GM12878 (cell line): ENCODE measurements around the gene RDH5. TPM values are rescaled to one million over a fixed set of nuclear protein-coding genes. Genes with fewer than 3 reads are reported as not detected.

Source experiments
- ATAC-seq: fragments of 200-7000 bp; cut with Tn5 transposase; 3 replicates; pipeline ENCODE4 v1.9.1; 2020; ENCODE audit warnings: mild to moderate bottlenecking, moderate library complexity
- BruUV-seq: library from RNA; stranded (reverse); fragments of 400-500 nt; replicated peaks from 2 replicates; lab custom pipeline; 2021; lab: Mats Ljungman, UMichigan
- CTCF ChIA-PET: fragments of 300-600 bp; sonication (Branson Sonifier 250); formaldehyde crosslinking; extraction: SDS; loops from one replicate; lab custom pipeline; 2021; ENCODE audit warnings: inconsistent platforms; lab: Yijun Ruan, JAX
- POLR2A ChIA-PET: fragments of 350-600 bp; formaldehyde crosslinking; extraction: SDS; loops from one replicate; lab custom pipeline; 2021; ENCODE audit warnings: inconsistent platforms; lab: Charles Lee
- RAD21 ChIA-PET: fragments of 300-600 bp; sonication (Branson Sonifier 250); formaldehyde crosslinking; loops from one replicate; lab custom pipeline; 2023; ENCODE audit warnings: antibody characterized with exemption; ENCODE audit not compliant: unreplicated experiment; lab: Charles Lee
- SMC1A ChIA-PET: fragments of 300-600 bp; sonication (Branson Sonifier 250); formaldehyde crosslinking; loops from one replicate; lab custom pipeline; 2023; ENCODE audit not compliant: unreplicated experiment, uncharacterized antibody; lab: Charles Lee
- DNase-seq: peaks from one replicate; pipeline ENCODE4 v3.0.0-alpha.2; 2011; ENCODE audit warnings: low read depth, low spot score
- FAIRE-seq: peaks from 3 replicates; lab custom pipeline; 2011; peaks lifted over from hg19 to GRCh38; lab: Jason Lieb, UNC
- H2AFZ ChIP-seq: 2 replicates; pipeline ENCODE4 v1.6.0; 2011; ENCODE audit warnings: low read depth, low read length, control low read depth; ENCODE audit not compliant: control insufficient read depth
- H3K27ac ChIP-seq: 2 replicates; pipeline ENCODE4 v1.5.1; 2011; ENCODE audit warnings: control low read depth; ENCODE audit not compliant: control insufficient read depth, insufficient read depth
- H3K27me3 ChIP-seq, 2 experiments: replicated peaks in 1 of 2; 2 replicates each; pipeline versions ENCODE4 v1.6.0 to v1.6.1; 2011; ENCODE audit warnings: low read length in 1 of 2; ENCODE audit not compliant: control insufficient read depth in 2 of 2, insufficient read depth in 2 of 2
- H3K36me3 ChIP-seq, 2 experiments: 2 replicates each; pipeline ENCODE4 v1.5.1; 2011; ENCODE audit warnings: low read length in 1 of 2; ENCODE audit not compliant: control insufficient read depth in 2 of 2, insufficient read depth in 2 of 2
- H3K4me1 ChIP-seq: 2 replicates; pipeline ENCODE4 v1.6.1; 2011; ENCODE audit warnings: mild to moderate bottlenecking, low read length, moderate library complexity, mixed read lengths; ENCODE audit not compliant: control insufficient read depth, insufficient read depth
- H3K4me2 ChIP-seq: 2 replicates; pipeline ENCODE4 v1.6.0; 2011; ENCODE audit warnings: control low read depth; ENCODE audit not compliant: control insufficient read depth, insufficient read depth
- H3K4me3 ChIP-seq: fragments of 200-600 bp; sonication (generic); 2 replicates; pipeline ENCODE4 v1.5.1; 2016
- H3K79me2 ChIP-seq: 2 replicates; pipeline ENCODE4 v1.6.0; 2011; ENCODE audit warnings: low read length; ENCODE audit not compliant: control insufficient read depth, insufficient read depth
- H3K9ac ChIP-seq: 2 replicates; pipeline ENCODE4 v1.8.0; 2011; ENCODE audit warnings: low read length, control low read depth, mixed read lengths; ENCODE audit not compliant: control insufficient read depth, insufficient read depth
- H3K9me3 ChIP-seq: replicated peaks from 3 replicates; pipeline ENCODE4 v1.5.1; 2011; ENCODE audit warnings: mild to moderate bottlenecking, low read length; ENCODE audit not compliant: control insufficient read depth, insufficient read depth
- H4K20me1 ChIP-seq: 2 replicates; pipeline ENCODE4 v1.6.0; 2011; ENCODE audit not compliant: control insufficient read depth, insufficient read depth
- BMI1 ChIP-seq: fragments of 450-650 bp; IDR thresholded peaks from 2 replicates; pipeline ENCODE4 v1.6.1; 2016; ENCODE audit warnings: mild to moderate bottlenecking, moderate library complexity, borderline replicate concordance
- BRCA1 ChIP-seq: IDR thresholded peaks from 2 replicates; pipeline ENCODE4 v1.6.1; 2011; ENCODE audit warnings: low read depth, low read length, improper control_type of control experiment
- EGR1 ChIP-seq, 2 experiments: IDR thresholded peaks; 1 replicate in 1 of 2; 2 replicates in 1 of 2; pipeline ENCODE4 v1.6.1; 2011 to 2012; ENCODE audit warnings: low read depth in 2 of 2, low read length in 2 of 2, borderline replicate concordance in 1 of 2, mild to moderate bottlenecking in 1 of 2, moderate library complexity in 1 of 2
- KAT2A ChIP-seq: conservative IDR thresholded peaks from 2 replicates; pipeline ENCODE4 v1.6.1; 2011; ENCODE audit warnings: low read depth, low read length; ENCODE audit not compliant: control insufficient read depth
- LARP7 ChIP-seq: fragments of 450-650 bp; IDR thresholded peaks from 2 replicates; pipeline ENCODE4 v1.6.1; 2017; ENCODE audit warnings: mild to moderate bottlenecking
- NFYA ChIP-seq: IDR thresholded peaks from 2 replicates; pipeline ENCODE4 v1.6.1; 2011; ENCODE audit warnings: low read depth, mild to moderate bottlenecking, low read length, improper control_type of control experiment, borderline replicate concordance
- NRF1 ChIP-seq: conservative IDR thresholded peaks from 2 replicates; pipeline ENCODE4 v1.6.1; 2011; ENCODE audit warnings: mild to moderate bottlenecking, low read depth, low read length, improper control_type of control experiment
- PML ChIP-seq: IDR thresholded peaks from 2 replicates; pipeline ENCODE4 v1.6.1; 2012; ENCODE audit warnings: low read length, inconsistent platforms
- RB1 ChIP-seq: fragments of 450-650 bp; formaldehyde crosslinking; IDR thresholded peaks from 2 replicates; pipeline ENCODE4 v1.6.1; 2017; ENCODE audit warnings: mild to moderate bottlenecking, borderline replicate concordance
- SMC3 ChIP-seq: IDR thresholded peaks from 2 replicates; pipeline ENCODE4 v1.6.1; 2011; ENCODE audit warnings: low read length, improper control_type of control experiment, borderline replicate concordance
- SUZ12 ChIP-seq: fragments of 200-600 bp; sonication (generic); IDR thresholded peaks from one replicate; pipeline ENCODE4 v1.6.1; 2018; ENCODE audit warnings: antibody characterized with exemption, mild to moderate bottlenecking; ENCODE audit not compliant: unreplicated experiment
- TAF1 ChIP-seq: IDR thresholded peaks from 2 replicates; pipeline ENCODE4 v1.6.1; 2011; ENCODE audit warnings: mild to moderate bottlenecking, low read depth, low read length, borderline replicate concordance
- YY1 ChIP-seq: IDR thresholded peaks from 2 replicates; pipeline ENCODE4 v1.6.1; 2011; ENCODE audit warnings: low read depth, mild to moderate bottlenecking, low read length
- ZNF24 ChIP-seq: fragments of 450-650 bp; IDR thresholded peaks from 2 replicates; pipeline ENCODE4 v1.6.1; 2017; ENCODE audit warnings: antibody characterized with exemption, mild to moderate bottlenecking
- ZNF384 ChIP-seq: IDR thresholded peaks from 2 replicates; pipeline ENCODE4 v1.6.1; 2012; ENCODE audit warnings: low read depth, mild to moderate bottlenecking, low read length, improper control_type of control experiment, borderline replicate concordance
- ZNF622 ChIP-seq: fragments of 450-650 bp; IDR thresholded peaks from 2 replicates; pipeline ENCODE4 v1.6.1; 2017; ENCODE audit warnings: mild to moderate bottlenecking, inconsistent platforms
- WGBS: methylation state at CpG from one replicate; pipeline ENCODE4 v1.1.6; 2016; ENCODE audit warnings: low lambda C conversion rate; ENCODE audit not compliant: insufficient replicate concordance, insufficient coverage; ENCODE audit errors: missing lambda C conversion rate; 5-methylcytosine and 5-hydroxymethylcytosine counted together
- in situ Hi-C: fragments of 300-500 bp; cut with MboI; formaldehyde crosslinking; loops from 9 replicates; pipeline ENCODE4 v1.14.3; 2018; ENCODE audit warnings: mixed read lengths
- intact Hi-C: fragments of 100-400 bp; cut with micrococcal nuclease; formaldehyde crosslinking; loops from one replicate; pipeline ENCODE4 v1.14.2; 2022; ENCODE audit not compliant: unreplicated experiment
- polyA plus RNA-seq, 11 experiments: library from polyadenylated mRNA; depleted of rRNA in 4 of 11; unstranded in 6 of 11; stranded (reverse) in 5 of 11; fragments of >200 nt; fragmentation: Nextera tagmentation in 4 of 11; fragmentation: Illumina TruSeq in 1 of 11; extraction: Ambion mirVana in 4 of 11; extraction: Trizol in 1 of 11; gene quantifications; 1 replicate in 1 of 11; 2 replicates in 10 of 11; pipeline versions ENCODE4 v1.2.1 to v1.2.3, GENCODE V29; 2011 to 2016; ENCODE audit warnings: inconsistent platforms in 2 of 11, missing spikeins in 2 of 11, low read depth in 1 of 11
- total RNA-seq, 4 experiments: library from RNA; depleted of rRNA in 3 of 4; stranded (reverse); fragments of >200 nt in 3 of 4; fragmentation: Illumina TruSeq in 1 of 4; extraction: Trizol in 1 of 4; gene quantifications; 2 replicates each; pipeline versions ENCODE4 v1.2.1 to v1.2.3, GENCODE V29; 2013 to 2021
- TF ChIP-seq, protein P1 (sequence below): fragments of 450-650 bp; IDR thresholded peaks from 2 replicates; pipeline ENCODE4 v1.6.1; 2017; ENCODE audit warnings: mild to moderate bottlenecking
- TF ChIP-seq, protein P2 (sequence below): IDR thresholded peaks from 2 replicates; pipeline ENCODE4 v1.6.1; 2012; ENCODE audit warnings: improper control_type of control experiment, low read depth, low read length; ENCODE audit not compliant: insufficient replicate concordance

RDH5 gene
- total and polyA plus RNA-seq, 10 of the 15 experiments (the other 5 are each of a cell fraction or from before 2014, with no cell fraction given): 2.6 to 11.6 (median 7.3) TPM

DNA sequence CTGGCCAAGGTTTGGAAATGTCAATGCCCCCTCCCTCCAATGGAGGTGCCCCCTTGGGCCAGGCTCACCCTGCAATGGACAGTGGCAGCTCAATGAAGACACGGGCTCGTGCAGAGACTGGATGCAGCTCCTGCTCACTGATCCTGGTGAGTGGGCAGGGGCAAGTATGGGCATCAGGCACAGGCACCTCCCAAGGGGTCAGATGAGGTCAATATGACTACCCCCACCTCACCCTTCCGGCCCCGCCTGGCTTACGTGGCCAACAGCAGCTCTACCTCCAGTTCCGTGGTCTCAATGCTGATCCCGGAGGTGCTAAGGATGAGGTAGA lies 26.0 kb upstream of the RDH5 start:
- H3K79me2 ChIP-seq: no peaks in the 10 kb centered on the region
- SMC1A ChIA-PET: no interaction called here
- H3K27ac ChIP-seq: no peak overlapping the region
- WGBS: 87% methylated on average over 7 of the region's 7 CpGs
- CTCF ChIA-PET: no interaction called here
- no peak for TF ChIP-seq BRCA1
- TF ChIP-seq KAT2A: no peak
- TF ChIP-seq TAF1: no peak
- no peak for TF ChIP-seq ZNF384
- TF ChIP-seq SUZ12: no peak
- no peak for TF ChIP-seq YY1
- no peak for TF ChIP-seq PML
- no peak for TF ChIP-seq NFYA
- TF ChIP-seq, protein P1, sequence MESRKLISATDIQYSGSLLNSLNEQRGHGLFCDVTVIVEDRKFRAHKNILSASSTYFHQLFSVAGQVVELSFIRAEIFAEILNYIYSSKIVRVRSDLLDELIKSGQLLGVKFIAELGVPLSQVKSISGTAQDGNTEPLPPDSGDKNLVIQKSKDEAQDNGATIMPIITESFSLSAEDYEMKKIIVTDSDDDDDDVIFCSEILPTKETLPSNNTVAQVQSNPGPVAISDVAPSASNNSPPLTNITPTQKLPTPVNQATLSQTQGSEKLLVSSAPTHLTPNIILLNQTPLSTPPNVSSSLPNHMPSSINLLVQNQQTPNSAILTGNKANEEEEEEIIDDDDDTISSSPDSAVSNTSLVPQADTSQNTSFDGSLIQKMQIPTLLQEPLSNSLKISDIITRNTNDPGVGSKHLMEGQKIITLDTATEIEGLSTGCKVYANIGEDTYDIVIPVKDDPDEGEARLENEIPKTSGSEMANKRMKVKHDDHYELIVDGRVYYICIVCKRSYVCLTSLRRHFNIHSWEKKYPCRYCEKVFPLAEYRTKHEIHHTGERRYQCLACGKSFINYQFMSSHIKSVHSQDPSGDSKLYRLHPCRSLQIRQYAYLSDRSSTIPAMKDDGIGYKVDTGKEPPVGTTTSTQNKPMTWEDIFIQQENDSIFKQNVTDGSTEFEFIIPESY: no peak
- no peak for TF ChIP-seq ZNF622
- no peak for TF ChIP-seq BMI1
- TF ChIP-seq EGR1 (IDR thresholded peaks at IDR 0.05; ENCODE audit: borderline replicate concordance in 1 of 2, low read depth in 2 of 2, low read length in 2 of 2): no peak
- TF ChIP-seq, protein P2, sequence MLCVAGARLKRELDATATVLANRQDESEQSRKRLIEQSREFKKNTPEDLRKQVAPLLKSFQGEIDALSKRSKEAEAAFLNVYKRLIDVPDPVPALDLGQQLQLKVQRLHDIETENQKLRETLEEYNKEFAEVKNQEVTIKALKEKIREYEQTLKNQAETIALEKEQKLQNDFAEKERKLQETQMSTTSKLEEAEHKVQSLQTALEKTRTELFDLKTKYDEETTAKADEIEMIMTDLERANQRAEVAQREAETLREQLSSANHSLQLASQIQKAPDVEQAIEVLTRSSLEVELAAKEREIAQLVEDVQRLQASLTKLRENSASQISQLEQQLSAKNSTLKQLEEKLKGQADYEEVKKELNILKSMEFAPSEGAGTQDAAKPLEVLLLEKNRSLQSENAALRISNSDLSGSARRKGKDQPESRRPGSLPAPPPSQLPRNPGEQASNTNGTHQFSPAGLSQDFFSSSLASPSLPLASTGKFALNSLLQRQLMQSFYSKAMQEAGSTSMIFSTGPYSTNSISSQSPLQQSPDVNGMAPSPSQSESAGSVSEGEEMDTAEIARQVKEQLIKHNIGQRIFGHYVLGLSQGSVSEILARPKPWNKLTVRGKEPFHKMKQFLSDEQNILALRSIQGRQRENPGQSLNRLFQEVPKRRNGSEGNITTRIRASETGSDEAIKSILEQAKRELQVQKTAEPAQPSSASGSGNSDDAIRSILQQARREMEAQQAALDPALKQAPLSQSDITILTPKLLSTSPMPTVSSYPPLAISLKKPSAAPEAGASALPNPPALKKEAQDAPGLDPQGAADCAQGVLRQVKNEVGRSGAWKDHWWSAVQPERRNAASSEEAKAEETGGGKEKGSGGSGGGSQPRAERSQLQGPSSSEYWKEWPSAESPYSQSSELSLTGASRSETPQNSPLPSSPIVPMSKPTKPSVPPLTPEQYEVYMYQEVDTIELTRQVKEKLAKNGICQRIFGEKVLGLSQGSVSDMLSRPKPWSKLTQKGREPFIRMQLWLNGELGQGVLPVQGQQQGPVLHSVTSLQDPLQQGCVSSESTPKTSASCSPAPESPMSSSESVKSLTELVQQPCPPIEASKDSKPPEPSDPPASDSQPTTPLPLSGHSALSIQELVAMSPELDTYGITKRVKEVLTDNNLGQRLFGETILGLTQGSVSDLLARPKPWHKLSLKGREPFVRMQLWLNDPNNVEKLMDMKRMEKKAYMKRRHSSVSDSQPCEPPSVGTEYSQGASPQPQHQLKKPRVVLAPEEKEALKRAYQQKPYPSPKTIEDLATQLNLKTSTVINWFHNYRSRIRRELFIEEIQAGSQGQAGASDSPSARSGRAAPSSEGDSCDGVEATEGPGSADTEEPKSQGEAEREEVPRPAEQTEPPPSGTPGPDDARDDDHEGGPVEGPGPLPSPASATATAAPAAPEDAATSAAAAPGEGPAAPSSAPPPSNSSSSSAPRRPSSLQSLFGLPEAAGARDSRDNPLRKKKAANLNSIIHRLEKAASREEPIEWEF: no peak
- no peak for TF ChIP-seq NRF1
- no peak for TF ChIP-seq SMC3
- no peak for TF ChIP-seq ZNF24
- no peak for TF ChIP-seq RB1
- no peak for TF ChIP-seq LARP7
- TF ChIP-seq, all 136 proteins: peak for 0
- Histone ChIP-seq H3K9me3 (no peaks in the 10 kb centered on the region), H3K36me3 (no peaks in the 10 kb centered on the region), H3K4me3 (no peak overlapping the region), H4K20me1 (no peaks in the 10 kb centered on the region), H3K4me1 (no peaks in the 10 kb centered on the region), H3K27me3 (no peaks in the 10 kb centered on the region), H2AFZ (no peak overlapping the region), H3K4me2 (no peak overlapping the region), H3K9ac (no peak overlapping the region)
- no TSS peak for BruUV-seq
- RAD21 ChIA-PET: no interaction called here
- DNase-seq (no peak), ATAC-seq (no peak), FAIRE-seq (no peak)
- in situ Hi-C loops (no loop called here), intact Hi-C loops (no loop called here)
- POLR2A ChIA-PET: no interaction called here
